Medulla oblongata (tissue), 1 donor: Measurements from ENCODE around the gene CDYL2.
"Not testable (repeated sequence)": the region's sequence is repeated elsewhere in the genome, so short reads cannot be mapped to it uniquely, and the experiment has no call there.

Experiments
- DNase-seq: peaks from one replicate; pipeline ENCODE4 v3.0.0-alpha.2; 2015; ENCODE audit errors: extremely low spot score

The CDYL2 gene

GRCh38 chr16:80670170-80670865 lies 134.1 kb downstream of the CDYL2 start:
- no peak for DNase-seq

GRCh38 chr16:80669673-80670072 lies 134.7 kb downstream of the CDYL2 start:
- DNase-seq: no peak

- DNase-seq: no peak
Observed at GRCh38 chr16:80667925-80668324, 136.5 kb downstream of the CDYL2 start.

DNA sequence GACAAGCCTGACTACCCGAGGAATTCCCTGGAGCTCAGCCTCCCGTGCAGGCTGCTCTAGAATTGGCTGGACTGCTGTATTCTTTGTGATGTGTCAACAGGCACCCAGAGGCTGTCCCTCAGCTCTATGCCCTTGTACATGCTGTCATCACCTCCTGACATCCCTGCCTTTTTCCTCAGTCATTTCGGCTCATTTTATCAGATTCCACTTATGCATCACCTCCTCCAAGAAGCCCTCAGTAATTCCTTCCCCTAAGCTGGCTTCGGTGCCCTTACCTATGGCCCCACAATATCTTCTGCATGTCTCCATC lies 137.2 kb downstream of the CDYL2 start:
- no peak for DNase-seq

- no peak for DNase-seq
Observed at GRCh38 chr16:80666378-80667250, 137.8 kb downstream of the CDYL2 start.

DNA sequence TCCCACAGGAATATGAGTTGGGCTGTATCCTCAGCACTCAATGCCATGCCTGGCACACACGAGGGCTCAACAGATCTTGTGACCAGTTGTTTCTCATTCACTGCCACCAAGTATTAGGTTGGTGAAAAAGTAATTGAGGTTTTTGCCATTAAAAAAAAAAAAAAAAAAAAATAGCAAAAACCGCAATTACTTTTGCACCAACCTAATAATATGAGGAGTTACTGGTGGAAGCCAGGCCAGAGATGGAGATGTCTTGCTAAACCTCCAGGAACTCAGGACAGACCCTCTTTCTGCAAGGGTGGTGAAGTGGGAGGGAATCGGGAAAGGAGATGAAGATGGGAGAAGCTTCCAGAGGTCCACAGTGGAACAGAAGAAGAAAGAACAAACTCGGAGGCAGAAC lies 139.0 kb downstream of the CDYL2 start:
- DNase-seq: no peak

- no peak for DNase-seq
Observed at GRCh38 chr16:80664786-80665185, 139.6 kb downstream of the CDYL2 start.

- DNase-seq: no peak
Observed at GRCh38 chr16:80664226-80664625, 140.2 kb downstream of the CDYL2 start.

DNA sequence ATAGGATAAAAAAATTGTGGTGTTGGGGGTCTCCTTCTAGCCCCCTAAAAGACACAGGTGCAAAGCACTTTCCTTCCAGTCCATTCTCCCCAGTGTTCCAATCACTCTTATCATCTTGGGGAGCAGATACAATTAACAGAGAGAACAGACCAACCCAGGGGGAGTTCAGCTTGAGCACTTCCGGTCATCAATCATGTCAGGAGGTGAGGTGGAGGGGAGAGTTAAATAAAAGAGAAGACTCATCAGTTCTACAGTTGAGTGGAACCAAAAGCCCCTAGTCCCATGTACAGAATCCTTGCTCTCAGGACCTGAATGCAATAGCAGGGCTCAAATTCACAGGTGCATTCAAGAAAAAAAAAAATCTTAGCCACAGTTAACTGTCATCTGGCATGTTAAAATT lies 141.3 kb downstream of the CDYL2 start:
- no peak for DNase-seq

GRCh38 chr16:80659865-80660264 lies 144.5 kb downstream of the CDYL2 start:
- DNase-seq: no peak

- DNase-seq: no peak
Observed at GRCh38 chr16:80656711-80657150, 147.7 kb downstream of the CDYL2 start.

GRCh38 chr16:80656161-80656560 lies 148.2 kb downstream of the CDYL2 start:
- no peak for DNase-seq

GRCh38 chr16:80655751-80656150 lies 148.6 kb downstream of the CDYL2 start:
- no peak for DNase-seq

GRCh38 chr16:80654094-80654862 lies 150.1 kb downstream of the CDYL2 start:
- no peak for DNase-seq

DNA sequence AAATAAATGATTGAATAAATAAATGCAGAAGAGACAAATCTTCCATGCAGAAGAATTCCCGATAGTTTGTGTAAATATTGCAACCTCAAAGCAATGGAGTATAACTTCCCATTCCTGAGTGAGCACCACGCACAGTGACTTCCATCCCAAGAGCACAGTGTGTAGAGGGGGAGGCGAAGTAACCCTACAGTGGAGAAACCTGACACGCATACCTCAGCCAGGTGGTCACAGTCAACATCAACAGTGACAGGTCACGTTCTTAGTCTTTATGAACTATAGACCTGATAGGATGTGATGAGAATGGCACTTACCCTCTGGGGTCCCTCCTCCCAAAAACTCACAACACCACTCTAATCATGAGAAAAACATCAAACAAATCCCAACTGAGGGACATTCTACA lies 152.0 kb downstream of the CDYL2 start:
- DNase-seq: no peak

DNA sequence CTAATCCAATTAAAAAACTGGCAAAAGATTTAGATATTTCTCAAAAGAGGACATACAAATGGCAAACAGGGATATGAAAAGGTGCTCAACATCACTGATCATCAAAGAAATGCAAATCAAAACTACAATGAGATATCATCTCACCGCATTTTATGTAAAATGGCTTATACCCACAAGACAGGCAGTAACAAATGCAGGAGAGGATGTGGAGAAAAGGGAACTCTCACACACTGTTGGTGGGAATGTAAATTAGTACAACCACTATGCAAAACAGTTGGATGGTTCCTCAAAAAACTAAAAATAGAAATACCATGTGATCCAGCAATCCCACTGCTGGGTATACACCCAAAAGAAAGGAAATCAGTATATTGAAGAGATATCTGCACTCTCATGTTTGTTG lies 154.1 kb downstream of the CDYL2 start:
- not testable (repeated sequence) for DNase-seq

GRCh38 chr16:80640316-80640715 lies 164.1 kb downstream of the CDYL2 start:
- DNase-seq: no peak

- no peak for DNase-seq
Observed at GRCh38 chr16:80639636-80640035, 164.8 kb downstream of the CDYL2 start.

DNA sequence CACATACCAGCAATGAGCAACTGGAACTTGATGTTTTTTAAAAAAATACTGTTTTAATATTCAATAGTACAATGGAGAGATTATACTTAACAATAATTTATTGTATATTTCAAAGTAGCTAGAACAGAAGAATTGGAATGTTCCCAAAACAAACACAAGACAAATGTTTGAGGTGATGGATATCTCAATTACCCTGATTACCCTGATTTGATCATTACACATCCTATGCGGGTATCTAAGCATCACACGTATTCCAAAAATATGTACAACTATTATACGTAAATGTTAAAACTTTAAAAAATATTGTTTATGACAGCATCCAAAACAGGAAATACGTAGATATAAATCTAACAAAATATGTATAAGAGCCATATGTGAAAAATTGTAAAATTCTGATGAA lies 166.8 kb downstream of the CDYL2 start:
- DNase-seq: no peak

DNA sequence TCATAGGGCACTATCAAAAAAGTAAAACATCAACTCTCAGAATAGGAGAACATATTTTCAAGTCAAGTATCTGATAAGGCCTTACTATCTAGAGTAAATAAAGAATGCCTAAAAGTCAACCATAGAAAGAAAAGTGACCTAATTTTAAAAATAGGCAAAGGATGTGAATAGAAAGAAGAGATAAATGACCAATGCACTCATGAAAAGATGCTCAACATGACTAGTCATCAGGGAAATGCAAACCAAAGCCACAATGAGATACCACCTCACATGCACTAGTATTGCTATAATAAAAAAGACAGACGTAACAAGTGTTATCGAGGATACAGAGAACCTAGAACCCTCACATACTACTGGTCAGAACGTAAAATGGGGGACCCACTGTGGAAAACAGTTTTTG lies 172.8 kb downstream of the CDYL2 start:
- no peak for DNase-seq

GRCh38 chr16:80628254-80628653 lies 176.1 kb downstream of the CDYL2 start:
- DNase-seq: no peak

DNA sequence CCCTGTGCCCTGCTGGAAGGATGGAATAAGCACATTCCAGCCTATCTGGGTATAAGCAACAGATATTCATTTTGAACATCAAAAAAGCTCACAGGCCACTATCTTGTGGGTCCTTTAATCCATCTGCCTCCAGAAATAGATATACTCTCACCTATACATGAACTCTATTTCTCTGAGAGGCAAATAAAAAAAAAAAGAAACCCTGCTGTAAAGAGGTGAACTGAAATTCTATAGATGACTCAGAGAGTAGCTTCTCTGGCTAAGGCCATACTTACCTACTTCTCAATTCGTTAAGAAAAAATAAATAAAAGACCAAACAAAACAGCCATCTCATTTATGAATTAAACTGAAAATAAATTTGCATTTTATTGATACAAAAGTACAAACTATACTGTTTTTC lies 177.3 kb downstream of the CDYL2 start:
- DNase-seq: no peak

- DNase-seq: no peak
Observed at GRCh38 chr16:80623376-80623775, 181.0 kb downstream of the CDYL2 start.
